NCI-H2081 treated with DMSO at 0.1 percent for 48 hours (cell line): ENCODE data around the gene STXBP5L.
"Not testable (repeated sequence)": the region's sequence is repeated elsewhere in the genome, so short reads cannot be mapped to it uniquely, and the experiment has no call there.

ENCODE experiments used
- DNase-seq: peaks from one replicate; lab custom pipeline; 2025; lab: John Stamatoyannopoulos, UW

STXBP5L gene

DNA sequence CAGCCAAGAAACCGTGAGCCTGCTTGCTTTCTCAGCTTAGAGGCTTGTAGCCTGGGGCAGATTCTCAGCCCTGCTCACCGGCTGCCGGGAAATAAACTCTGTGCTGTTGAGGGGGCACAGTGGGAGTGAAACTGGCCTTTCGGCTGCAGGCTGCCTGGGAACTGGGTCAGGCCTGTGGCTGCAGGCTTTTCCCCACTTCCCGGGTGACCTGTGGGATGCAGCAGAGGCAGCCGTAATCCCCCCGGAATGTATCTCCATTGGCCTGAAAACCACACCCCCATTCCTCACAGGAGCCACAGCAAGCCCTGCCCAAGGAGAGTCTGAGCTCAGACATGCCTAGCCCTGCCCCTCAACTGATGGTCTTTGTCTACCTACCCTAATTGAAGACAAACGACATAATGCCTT lies 110.9 kb downstream of the STXBP5L start:
- DNase-seq, result no peak

DNA sequence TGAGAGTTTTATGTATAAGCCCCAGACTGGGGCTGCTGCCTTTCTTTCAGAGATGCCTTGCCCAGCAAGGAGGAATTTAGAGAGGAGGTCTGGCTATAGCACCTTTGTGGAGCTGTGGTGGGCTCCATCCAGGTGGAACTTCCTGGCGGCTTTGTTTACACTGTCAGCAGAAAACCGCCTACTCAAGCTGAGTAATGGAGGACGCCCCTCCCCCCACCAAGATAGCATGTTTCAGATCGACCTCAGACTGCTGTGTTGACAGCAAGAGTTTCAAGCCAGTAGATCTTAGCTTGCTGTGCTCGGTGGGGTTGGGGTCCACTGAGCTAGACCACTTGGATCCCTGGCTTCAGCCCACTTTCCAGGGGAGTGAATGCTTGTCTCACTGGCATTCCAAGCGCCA lies 155.6 kb downstream of the STXBP5L start:
- DNase-seq, result no peak

DNA sequence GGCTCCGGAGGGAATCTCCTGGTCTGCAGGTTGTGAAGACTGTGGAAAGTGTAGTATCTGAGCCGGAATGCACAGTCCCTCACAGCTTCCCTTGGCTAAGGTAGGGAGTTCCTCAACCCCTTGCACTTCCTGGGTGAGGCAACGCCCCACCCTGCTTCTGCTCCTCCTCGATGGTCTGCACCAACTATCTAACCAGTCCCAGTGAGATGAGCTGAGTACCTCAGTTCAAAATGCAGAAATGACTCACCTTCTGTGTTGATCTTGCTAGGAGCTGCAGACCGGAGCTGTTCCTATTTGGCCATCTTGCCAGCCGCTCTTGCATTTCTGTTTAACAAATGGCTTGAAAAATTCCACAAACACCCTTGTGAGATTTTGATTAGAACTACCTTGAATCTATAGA lies 156.1 kb downstream of the STXBP5L start:
- no peak for DNase-seq

DNA sequence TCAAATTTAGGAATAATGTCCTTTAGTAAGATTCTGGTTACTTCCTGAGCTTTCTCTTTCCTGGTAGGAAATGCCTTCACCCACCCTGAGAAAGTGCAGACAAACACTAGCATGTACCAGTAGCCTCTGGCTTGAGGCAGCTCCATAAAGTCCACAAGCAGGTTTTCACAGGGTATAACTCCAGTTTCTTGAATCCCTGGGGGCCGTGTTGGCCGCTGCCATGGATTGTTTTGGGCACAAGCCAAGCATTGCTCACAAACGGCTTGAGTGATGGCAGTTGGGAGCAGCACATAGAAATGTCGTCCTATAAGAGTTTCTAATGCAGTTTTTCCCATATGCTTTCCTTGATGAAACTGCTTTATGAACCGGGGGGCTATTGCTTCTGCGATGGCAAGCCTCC lies 164.1 kb downstream of the STXBP5L start:
- DNase-seq, result no peak

DNA sequence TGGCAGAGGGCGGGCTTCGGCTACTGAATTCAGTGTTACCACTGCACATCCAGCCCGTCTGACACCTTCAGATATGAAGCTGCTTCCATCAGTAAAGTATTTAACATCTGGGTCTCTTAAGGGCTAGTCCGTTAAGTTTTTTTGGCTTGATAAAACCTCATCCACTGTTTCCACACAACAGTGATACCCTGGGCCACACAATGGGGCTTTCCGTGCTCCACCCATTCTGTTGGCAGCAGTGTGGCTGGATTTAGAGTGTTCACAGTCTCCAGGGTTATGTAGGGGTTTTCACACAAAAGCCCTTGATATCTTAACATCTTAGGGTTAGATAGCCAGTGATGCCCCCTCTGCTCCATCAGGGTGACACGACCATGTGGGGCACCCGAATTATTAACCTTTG lies 165.0 kb downstream of the STXBP5L start:
- no peak for DNase-seq

DNA sequence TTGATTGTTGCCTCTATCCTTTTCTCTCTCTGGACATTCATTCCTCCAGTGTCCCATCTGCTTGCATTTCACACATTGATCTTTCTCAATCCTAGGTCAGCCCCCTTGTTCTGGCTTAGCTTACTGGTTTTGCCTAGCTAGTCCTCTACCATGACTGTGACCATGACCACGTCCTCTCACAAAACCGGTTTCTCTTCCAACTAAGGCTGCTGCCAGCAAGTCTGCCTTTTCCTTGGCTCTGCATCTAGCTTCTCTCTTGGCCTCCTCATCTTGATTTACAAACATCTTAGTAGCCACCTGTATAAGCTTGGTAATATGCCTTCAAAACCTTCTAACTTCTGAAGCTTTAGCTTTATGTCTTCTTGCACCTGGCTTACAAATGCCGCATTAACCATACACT lies 167.2 kb downstream of the STXBP5L start:
- DNase-seq, result no peak

DNA sequence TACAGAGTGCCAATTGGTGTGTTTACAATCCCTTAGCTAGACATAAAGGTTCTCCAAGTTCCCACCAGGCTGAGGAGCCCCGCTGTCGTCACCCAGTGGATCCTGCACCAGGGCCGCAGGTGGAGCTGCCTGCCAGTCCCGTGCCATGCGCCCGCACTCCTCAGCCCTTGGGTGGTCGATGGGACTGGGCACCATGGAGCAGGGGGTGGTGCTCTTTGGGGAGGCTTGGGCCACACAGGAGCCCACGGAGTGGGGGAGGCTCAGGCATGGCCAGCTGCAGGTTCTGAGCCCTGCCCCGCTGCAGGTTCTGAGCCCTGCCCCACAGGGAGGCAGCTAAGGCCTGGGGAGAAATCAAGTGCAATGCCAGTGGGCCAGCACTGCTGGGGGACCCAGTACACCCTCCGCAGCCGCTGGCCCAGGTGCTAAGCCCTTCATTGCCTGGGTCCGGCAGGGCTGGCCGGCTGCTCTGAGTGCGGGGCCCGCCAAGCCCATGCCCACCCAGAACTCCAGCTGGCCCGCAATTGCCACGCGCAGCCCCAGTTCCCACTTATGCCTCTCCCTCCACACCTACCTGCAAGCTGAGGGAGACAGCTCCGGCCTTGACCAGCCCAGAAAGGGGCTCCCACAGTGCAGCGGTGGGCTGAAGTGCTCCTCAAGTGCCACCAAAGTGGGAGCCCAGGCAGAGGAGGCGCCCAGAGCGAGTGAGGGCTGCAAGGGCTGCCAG lies 170.5 kb downstream of the STXBP5L start:
- DNase-seq, result not testable (repeated sequence)

DNA sequence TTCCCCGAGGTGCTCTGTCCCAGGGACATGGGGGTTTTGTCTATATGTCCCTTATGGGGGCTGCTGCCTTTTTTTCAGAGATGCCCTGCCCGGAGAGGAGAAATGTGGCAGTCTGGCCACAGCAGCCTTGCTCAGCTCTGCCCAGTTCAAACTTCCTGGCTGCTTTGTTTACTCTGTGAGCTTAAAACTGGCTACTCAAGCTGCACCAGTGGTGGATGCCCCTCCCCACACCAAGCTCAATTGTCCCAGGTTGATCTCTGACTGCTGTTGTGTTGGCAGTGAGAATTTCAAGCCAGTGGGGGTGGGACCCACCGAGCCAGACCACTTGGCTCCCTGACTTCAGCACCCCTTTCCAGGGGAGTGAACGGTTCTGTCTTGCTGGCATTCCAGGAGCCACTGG lies 188.9 kb downstream of the STXBP5L start:
- DNase-seq, result no peak

DNA sequence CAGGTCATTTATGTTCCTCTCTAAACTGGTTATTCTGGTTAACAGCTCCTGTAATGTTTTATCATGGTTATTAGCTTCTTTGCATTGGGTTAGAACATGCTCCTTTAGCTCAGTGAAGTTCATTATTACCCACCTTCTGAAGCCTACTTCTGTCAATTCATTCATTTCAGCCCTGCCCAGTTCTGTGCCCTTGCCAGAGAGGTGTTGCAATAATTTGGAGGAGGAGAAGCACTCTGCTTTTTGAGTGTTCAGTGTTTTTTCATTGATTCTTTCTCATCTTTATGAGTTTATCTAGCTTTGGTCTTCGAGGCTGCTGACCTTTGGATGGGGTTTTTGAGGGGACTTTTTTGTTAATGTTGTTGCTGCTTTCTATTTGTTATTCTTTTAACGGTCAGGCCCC lies 203.1 kb downstream of the STXBP5L start:
- not testable (repeated sequence) for DNase-seq

DNA sequence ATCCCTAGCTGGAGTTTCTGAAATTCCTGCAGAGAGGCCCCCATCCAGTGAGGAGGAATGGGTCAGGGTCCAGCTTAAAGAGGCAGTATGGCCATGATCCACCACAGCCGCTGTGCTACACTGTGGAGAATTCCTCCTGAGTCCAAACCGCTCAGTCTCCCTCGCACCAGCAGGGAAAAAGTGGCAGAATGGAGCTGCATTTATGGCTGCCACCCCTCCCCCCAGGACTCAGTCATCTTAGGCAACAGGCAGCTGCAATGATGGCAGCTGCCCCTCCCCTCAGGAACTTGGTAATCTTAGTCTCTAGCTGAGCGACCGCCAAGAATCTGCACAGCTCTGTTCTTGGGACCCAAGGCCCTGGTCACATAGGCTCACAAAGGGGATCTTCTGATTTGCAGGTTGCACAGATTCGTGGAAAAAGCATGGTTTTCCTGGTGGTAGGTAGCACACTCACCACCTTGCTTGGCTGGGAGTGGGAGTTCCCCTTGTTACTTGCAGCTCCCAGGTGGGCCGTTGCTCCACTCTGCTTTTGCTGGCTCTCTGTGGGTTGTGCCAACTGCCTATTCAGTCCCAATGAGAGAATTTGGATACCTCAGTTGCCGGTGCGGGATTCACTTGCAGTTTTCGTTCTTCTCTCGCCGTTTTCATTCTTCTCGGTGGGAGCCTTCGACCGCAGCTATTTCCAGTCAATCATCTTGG lies 204.1 kb downstream of the STXBP5L start:
- no peak for DNase-seq

DNA sequence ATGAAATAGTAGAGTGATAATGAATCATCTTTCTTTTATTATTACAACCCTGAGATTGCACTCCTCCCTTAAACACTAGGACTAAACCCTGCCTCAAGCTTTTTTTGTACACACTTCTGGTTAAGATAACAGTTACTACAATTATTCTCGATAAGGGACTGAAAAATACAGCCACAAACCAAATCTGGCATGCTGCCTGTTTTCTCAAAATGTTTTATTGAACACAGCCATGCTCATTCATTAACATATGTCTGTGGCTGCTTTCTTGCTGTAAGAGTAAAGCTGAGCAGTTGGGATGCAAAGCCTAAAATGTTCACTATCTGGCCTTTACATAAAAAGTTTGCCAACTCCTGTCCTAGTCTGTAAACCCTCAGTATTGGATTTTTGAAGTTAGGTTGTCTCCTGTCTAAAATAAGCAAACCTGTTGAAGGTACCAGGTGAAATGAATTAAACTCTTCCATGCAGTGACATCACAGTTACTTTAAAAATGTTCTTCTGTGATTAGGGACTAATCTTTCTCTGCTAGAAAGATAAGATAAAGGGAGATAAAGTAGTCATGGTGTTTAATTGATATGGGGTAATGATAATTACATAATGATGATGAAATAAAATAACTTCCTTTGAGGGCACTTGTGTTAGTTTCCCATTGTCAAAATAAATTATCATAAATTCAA lies 218.2 kb downstream of the STXBP5L start:
- DNase-seq, result no peak

DNA sequence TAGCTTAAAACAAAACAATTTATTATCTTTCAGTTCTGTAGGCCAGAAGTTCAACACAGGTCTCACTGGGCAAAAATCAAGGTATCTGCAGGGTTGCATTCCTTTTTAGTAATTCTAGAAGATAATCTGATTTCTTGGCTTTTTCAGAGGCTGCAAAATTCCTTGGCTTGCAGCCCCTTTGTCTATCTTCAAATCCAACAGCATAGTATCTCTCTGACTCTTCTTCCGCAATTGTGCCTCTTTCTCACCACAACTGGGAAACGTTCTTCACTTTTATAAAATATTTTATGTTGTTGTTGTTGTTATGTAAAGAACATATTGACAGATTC lies 218.7 kb downstream of the STXBP5L start:
- DNase-seq, result no peak

DNA sequence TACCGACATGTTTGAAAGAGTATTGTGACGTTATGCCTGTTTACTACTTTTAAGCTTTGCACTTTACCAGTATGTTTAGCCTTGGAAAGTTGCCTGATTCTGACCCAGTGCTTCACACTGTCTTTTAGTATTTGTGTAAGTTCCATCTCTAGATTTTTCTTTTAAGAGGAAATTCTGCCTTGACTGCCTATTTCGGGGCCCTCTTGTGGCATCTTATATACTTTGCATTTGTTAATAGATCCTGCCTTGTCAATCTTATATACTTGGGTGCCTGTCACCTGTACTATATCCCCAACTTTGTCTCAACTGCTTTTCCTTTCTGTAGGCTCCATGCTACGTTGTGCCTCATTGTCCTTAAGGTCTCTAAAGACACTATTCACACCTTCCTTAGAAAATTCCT lies 244.6 kb downstream of the STXBP5L start:
- no peak for DNase-seq

DNA sequence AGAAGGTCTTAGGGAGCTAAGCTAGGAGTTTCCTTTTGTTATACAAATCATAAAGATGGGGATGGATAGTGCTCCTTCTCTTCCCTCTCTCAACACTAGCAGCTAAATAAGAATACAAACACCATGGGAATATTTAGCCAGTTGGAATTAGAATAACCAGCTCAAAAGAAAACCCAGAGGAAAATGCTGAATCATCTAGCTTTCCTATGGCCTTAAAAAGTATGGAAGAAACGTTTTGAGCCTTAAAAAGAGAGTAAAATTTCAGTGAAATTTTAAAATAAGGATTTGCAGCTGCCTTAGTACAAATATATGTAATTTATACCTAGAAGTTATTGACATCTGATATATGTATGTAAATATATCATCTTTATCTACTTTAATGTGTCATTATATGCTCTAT lies 245.8 kb downstream of the STXBP5L start:
- DNase-seq, result no peak

DNA sequence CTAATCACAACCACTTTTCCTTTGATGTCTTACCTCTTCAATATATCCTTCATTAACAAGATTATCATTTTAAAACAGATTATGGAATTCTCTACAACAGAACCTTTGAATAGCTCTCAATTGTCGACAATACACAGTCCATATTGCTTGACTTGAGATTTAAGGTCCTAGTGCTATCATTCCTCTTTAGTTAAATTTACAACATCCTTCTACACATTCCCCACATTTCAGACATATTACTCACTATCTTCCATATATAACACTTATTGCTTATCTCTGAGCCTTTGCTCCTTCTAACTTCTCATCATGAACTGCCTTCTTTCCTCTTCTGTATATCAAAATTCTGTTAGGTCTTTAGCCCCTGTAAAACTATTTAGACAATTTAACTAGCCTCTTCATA lies 247.0 kb downstream of the STXBP5L start:
- DNase-seq, result no peak

DNA sequence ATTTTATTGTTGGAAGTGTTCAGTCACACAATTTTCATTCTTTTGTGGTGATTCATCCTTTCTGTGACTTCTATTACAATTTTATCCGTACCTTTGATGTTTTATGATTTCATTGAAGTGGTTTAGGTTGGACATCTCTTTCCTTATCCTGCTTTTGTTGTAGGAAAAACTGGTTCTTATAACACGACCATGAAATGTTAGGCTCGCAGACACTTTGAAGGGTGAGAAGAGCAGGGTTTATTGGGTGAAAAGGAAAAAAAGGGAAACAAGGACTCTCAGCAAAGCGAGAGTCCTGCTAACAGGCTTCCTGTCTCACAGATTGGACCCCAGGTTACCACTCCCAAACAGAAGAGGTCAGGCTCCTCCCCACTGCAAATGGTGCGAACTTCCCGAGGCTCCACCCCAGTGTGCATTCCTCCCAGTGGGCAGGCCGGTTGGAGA lies 257.4 kb downstream of the STXBP5L start:
- no peak for DNase-seq

DNA sequence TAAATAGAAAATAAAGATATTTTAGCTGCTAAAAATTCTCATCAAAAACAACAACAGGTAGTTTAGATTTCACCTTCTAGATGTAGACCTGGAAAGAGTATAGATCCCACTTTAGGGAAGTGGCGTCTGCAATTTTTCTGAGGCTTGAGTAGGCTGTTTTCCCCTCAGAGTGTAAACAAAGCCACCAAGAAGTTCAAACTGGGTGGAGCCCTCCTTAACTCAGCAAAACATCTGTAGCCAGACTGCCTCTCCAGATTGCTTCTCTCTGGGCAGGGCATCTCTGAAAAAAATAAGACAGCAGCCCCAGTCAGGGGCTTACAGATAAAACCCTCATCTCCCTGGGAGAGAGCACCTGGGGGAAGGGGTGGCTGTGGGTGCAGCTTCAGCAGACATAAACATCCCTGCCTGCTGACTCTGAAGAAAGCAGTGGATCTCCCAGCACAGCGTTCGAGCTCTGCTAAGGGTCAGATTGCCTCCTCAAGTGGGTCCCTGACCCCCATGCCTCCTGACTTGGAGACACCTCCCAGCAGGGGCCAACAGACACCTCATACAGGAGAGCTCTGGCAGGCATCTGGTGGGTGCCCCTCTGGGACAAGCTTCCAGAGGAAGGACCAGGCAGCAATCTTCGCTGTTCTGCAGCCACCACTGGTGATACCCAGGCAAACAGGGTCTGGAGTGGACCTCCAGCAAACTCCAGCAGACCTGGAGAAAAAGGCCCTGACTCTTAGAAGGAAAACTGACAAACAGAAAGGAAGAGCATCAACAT lies 259.6 kb downstream of the STXBP5L start:
- no peak for DNase-seq

DNA sequence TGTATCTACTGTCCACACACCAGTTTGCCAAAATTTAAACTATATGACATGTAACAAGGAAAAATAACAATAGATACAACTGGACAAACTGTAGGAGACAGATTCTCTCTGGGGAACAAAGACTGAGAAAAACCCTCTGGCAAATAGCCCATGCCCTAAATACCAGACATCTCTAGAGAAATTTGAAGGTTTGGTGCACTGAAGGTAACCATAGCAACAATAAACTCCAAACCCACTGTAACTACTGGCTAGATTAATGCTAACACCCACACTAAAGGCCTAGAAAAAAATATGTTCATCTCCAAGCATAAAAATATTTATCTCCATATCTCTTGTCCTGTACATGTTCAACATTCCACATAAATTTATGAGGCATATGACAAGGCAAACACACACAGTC lies 267.1 kb downstream of the STXBP5L start:
- no peak for DNase-seq

DNA sequence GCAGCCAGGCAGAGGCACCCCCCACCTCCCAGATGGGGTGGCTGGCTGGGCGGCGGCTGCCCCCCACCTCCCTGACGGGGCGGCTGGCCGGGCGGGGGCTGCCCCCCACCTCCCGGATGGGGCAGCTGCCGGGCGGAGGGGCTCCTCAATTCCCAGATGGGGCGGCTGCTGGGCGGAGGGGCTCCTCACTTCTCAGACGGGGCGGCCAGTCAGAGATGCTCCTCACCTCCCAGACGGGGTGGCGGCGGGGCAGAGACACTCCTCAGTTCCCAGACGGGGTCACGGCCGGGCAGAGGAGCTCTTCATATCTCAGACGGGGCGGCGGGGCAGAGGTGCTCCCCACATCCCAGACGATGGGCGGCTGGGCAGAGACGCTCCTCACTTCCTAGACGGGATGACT lies 282.6 kb downstream of the STXBP5L start:
- not testable (repeated sequence) for DNase-seq

DNA sequence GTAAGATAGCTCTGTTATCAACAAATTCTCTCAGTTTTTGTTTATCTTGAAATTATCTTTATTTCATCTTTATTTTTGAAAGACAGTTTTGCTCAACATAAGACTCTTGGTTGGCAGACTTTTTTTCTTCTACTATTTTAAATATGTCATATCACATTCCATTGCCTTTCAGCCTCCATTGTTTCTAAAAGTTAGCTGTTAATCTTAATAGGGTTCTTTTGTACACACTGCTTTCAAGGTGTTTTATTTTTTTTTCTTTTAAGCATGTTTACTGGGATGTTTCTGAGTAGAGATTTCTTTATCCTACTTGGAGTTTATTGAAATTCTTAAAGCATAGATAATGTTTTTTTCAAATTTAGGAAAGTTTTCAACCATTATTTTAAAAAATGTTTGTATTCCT lies 294.6 kb downstream of the STXBP5L start:
- no peak for DNase-seq

DNA sequence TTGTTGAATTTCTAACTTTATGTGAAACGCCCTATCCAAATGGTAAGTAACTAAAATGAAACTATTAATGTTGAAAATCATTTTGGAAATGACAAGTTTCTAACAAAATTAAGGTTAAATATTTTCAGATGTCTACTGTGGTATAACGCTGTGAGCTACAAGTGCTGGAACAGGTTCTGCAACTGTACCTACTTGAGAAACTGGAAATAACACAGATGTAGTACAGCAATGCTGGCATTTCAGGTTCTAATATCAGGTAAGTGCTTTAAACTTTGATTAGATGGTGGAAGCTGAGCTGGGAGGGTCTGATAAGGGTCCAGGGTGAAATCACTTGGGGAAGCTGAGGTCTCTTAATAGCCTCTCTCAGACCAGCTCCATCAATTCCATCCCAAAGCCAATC lies 315.1 kb downstream of the STXBP5L start:
- DNase-seq, result no peak

DNA sequence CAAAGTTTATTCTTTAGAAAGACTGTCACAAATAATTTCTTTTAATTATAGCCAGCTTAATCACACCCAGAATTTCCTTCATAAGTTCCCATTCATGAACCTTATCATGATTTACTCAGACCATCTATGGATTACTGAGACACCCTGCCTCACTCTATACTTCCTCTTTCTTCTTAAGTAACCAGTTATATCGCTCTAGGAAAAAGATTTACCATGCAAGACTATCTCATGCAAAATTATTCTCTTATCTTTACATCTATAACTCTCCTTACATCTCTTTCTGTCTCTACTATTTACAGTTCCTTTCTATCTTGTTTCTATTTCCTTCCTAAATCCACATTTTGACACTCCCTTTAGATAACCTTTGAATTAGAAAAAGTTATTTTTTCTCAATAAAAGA lies 321.0 kb downstream of the STXBP5L start:
- no peak for DNase-seq

DNA sequence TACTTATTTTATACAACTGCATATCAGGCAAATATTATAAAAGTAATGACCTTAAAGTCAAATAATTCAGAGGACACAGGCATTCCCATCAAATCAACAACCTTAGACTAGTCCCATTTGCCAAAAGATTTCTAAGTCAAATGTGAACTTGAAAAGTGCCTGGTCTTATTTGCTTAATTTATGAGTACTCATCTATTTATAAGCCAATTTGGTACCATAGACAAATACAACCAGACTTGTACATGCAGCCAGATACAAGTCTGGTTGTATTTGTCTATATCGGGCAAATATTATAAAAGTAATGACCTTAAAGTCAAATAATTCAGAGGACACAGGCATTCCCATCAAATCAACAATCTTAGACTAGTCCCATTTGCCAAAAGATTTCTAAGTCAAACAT lies 322.2 kb downstream of the STXBP5L start:
- not testable (repeated sequence) for DNase-seq
